GM21526 (cell line): ENCODE data around the gene STARD3.

ENCODE experiments used
- ATAC-seq: cut with Tn5 transposase; IDR thresholded peaks from one replicate; pipeline ENCODE4 v1.9.1; 2021; ENCODE audit warnings: moderate library complexity; ENCODE audit not compliant: unreplicated experiment, low FRiP score

Gene STARD3

DNA sequence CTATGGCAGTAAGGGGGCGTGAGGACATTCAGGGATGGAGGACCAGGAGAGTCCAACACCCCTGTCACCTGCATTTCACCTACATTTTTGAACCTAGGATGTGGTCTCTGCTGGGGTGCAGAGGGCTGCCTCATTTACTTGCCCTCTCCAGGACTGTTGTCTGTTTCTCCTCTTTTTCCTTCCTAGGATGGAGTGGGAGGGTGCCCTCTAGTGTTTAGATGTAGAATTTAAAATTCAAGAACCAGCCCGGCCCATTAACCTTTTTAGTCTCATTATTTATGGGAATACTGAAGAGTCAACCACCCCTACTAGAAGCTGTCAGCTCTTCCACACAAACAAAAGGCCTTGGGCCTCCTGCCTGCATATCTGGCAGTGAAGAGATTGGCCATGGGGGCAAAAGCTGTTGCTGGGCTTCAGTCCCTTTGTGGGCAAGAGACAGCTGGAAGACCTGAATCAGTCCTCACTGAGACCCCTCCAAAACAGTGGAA, 2.5 kb upstream of the STARD3 start:
- no peak for ATAC-seq

DNA sequence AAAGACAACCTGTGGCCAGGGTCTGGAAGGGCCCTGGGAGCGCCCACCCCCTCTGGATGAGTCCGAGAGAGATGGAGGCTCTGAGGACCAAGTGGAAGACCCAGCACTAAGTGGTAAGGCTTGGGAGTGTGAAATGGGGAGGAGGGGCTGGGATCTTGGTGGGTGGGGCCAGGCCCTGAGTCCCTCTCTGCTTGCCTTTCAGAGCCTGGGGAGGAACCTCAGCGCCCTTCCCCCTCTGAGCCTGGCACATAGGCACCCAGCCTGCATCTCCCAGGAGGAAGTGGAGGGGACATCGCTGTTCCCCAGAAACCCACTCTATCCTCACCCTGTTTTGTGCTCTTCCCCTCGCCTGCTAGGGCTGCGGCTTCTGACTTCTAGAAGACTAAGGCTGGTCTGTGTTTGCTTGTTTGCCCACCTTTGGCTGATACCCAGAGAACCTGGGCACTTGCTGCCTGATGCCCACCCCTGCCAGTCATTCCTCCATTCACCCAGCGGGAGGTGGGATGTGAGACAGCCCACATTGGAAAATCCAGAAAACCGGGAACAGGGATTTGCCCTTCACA, 1.2 kb upstream of the STARD3 start:
- ATAC-seq, result no peak

DNA sequence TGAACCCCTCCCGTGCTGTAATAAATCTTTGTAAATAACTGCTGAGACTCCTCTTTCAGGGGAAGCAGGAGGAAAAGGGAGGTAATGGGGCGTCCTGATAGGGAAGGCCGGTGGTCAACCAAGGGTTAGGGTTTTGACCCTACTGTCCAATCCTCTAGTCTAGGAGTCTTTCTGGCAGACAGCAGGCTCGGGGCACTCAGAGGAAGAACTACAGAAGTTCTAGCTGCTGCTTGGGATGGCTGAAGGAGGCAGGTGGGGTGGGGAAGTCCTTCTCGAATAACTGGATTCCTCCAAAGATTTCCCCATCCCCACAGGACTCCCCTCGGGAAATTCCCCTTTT, 387 bp upstream of the STARD3 start:
- no peak for ATAC-seq

- ATAC-seq, result no peak
Observed at GRCh38 chr17:39638317-39638716, 1.4 kb downstream of the STARD3 start.

- no peak for ATAC-seq
Observed at GRCh38 chr17:39639043-39639442, 2.1 kb downstream of the STARD3 start.

GRCh38 chr17:39639566-39640458, 2.9 kb downstream of the STARD3 start:
- ATAC-seq, result no peak

- ATAC-seq, result no peak
Observed at GRCh38 chr17:39640591-39641031, 3.7 kb downstream of the STARD3 start.

- no peak for ATAC-seq
Observed at GRCh38 chr17:39641097-39641496, 4.2 kb downstream of the STARD3 start.

DNA sequence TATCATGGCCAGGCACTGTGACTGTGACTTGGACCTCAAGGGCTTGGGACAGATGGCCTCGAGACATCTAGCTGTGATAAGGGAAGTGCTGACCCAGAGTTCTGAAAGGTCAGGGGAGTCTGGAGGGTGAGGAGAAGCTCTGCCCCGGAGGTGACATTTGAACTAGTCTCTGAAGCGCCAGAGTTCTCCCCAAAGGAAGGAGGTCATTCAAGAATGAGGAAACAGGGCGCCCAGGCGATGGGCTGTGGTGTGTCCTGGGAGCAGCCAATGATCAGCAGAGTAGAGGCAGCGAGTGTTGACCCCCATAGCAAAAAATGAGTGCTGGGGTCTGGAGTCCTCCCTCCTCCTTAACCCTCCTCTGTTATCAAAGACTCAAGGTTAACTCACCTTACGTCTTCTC, 4.9 kb downstream of the STARD3 start:
- ATAC-seq, result no peak

GRCh38 chr17:39642291-39643074, 5.5 kb downstream of the STARD3 start:
- ATAC-seq, result no peak

DNA sequence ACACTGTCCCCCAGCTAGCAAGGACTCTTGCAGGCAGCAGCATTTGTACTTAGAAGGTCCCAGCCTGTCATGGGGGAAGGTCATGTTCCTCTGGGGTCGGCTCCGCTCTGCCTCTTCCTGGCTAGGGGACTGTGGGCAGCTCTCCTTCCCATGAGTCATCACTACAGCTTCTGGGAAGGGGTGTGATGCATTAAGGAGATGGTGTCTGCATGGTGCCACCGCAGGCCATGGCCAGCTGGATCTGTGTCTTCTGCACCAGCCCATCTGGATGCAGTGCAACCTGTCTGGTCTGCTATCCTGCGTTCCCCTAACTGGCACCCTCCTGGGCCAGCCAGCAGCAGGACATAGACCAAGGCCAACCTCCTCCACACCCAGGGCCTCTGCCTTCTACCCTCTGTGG, 6.3 kb downstream of the STARD3 start:
- ATAC-seq, result no peak

- ATAC-seq, result no peak
Observed at GRCh38 chr17:39647256-39647655, 10.3 kb downstream of the STARD3 start.

DNA sequence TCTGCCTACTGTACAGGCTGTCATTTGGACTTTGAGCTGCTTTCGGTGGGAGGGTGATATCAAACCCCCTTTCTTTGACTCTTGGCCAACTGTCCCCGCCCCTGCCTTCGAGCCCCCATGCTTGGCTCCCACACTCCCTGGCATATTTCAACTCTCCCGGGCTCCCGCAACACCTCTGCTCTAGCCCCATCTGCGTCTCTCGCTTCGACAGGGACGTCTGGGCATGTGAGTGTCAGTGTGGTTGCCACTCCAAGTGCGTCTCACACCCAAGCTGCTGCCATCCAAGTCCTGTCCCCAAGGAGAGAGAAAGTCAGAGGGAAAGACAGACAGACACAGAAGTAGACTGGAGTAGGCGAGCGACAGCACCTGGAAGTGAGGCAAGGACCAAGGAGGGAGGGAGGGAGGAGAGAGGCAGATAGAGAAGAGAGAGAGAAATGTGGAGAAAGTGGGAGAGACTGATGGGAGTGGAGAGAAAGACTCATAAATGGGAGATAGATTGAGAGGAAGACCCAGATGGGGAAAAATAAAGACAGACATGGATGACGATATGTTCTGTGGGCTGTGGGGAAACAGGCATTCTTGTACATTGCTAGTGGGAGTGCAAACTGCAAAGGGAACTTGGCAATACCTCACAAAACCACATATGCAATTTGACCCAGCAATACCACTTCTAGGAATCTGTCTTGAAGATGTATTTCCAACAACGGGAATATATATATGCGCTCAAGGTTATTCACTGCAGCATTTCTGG, 11.8 kb downstream of the STARD3 start:
- no peak for ATAC-seq

DNA sequence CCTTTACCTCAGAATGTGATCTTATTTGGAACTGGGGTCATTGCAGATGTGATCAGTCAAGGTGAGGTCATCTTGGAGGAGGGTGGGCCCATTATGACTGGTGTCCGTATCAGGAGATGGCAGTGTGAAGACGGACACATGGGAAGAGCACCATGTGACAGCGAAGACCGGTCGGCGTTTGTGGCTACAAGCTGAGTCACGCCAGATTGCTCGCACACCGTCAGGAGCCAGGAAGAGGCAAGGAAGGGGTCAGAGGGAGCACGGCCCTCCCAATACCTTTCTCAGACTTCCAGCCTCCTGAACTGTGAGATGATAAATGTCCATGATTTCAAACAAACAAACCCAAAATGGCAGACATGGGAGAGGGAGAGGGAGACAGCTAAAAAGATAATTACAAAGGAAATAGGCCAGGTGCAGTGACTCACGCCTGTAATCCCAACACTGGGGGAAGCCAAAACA, 13.2 kb downstream of the STARD3 start:
- ATAC-seq, result no peak

DNA sequence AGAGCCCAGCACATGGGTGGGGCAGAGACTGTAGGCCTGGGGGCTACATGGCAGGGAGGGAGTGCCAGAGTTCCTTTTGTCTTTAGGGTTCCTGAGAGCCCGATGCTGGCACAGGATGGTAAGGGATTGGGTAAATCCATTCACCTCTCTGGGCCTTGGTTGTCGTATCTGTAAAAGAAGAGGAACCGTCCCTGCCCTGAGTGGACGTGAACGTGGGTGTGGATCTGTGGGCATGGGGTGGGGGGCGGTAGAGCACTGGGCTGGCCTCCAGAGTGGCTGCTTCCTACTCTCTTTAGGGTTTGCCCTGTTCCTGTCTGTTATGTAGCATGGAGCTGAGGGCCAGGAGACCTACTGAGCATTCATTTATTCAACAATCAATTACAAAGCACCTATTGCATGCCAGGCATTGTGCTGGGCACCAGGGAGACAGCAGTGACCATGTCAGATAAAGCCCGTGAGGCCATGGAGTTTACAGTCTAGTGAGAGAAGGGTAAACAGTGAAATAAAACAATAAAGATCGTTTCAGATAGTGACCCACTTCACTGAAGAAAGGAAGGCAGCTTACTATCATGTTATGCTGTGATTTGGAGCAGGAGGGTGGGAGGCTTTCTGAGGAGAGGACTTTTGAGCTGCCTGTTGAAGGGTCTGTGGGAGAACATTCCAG, 15.1 kb downstream of the STARD3 start:
- ATAC-seq, result no peak

GRCh38 chr17:39652587-39653315, 15.8 kb downstream of the STARD3 start:
- ATAC-seq, result no peak

- no peak for ATAC-seq
Observed at GRCh38 chr17:39653316-39653661, 16.3 kb downstream of the STARD3 start.

GRCh38 chr17:39653662-39654331, 16.9 kb downstream of the STARD3 start:
- no peak for ATAC-seq

DNA sequence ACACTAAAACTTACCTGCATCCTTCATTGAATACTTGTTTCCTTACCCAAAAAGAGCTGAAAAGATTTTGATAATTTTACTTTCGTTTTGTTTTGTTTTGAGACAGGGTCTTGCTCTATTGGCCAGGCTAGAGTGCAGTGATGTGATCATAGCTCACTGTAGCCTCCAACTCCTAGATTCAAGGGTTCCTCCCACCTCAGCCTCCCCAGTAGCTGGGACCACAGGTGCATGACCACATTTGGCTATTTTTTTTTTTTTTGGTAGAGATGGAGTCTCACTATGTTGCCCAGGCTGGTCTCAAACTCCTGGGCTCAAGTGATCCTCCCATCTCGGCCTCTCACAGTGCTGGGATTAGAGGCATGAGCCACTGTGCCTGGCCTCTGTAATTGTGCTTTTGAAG, 18.2 kb downstream of the STARD3 start:
- ATAC-seq, result no peak
